GDM1 (cell line): ENCODE data around the gene SNX21.

Experiments used
- DNase-seq: peaks from one replicate; lab custom pipeline; 2025; lab: John Stamatoyannopoulos, UW

SNX21 gene

DNA sequence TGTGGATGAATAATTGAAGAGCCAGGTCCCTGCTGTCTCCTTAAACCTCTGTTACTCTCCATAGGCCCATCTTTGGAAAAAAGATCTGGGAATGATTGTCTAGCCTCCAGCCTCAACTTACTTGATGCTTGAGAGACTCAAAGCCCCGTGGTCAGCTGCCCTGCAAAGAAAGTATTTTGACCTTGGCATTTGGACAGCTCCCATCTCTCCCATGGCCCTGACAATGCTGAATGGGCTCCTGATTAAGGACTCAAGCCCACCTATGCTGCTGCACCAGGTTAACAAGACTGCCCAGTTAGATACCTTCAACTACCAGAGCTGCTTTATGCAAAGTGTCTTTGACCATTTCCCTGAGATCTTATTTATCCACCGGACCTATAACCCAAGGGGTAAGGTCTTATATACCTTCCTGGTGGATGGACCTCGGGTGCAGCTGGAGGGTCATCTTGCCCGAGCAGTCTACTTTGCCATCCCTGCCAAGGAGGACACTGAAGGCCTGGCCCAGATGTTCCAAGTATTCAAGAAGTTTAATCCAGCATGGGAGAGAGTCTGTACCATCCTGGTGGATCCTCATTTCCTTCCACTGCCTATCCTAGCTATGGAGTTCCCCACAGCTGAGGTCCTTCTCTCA lies 49.0 kb downstream of the SNX21 start:
- DNase-seq = no peak

DNA sequence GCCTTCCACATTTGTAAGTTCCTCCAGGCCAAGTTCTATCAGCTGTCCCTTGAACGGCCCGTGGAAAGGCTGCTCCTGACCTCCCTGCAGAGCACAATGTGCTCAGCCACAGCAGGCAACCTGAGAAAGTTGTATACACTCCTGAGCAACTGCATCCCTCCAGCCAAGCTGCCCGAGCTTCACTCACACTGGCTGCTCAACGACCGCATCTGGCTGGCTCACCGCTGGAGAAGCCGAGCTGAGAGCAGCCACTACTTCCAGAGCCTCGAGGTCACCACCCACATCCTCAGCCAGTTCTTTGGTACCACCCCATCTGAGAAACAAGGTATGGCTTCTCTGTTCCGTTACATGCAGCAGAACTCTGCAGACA lies 49.5 kb downstream of the SNX21 start:
- DNase-seq = no peak

GRCh38 chr20:45886590-45887345 lies 53.2 kb downstream of the SNX21 start:
- no peak for DNase-seq

- DNase-seq = no peak
Observed at GRCh38 chr20:45887346-45887715, 53.7 kb downstream of the SNX21 start, which contains the start of gene SPATA25. TSS of gene SPATA25 (minus strand) at chr20:45887622. CDS start at chr20:45887590, 32 bp downstream.

- DNase-seq = no peak
Observed at GRCh38 chr20:45888681-45889080, 55.1 kb downstream of the SNX21 start.

GRCh38 chr20:45890077-45890984 lies 56.7 kb downstream of the SNX21 start:
- DNase-seq = no peak

DNA sequence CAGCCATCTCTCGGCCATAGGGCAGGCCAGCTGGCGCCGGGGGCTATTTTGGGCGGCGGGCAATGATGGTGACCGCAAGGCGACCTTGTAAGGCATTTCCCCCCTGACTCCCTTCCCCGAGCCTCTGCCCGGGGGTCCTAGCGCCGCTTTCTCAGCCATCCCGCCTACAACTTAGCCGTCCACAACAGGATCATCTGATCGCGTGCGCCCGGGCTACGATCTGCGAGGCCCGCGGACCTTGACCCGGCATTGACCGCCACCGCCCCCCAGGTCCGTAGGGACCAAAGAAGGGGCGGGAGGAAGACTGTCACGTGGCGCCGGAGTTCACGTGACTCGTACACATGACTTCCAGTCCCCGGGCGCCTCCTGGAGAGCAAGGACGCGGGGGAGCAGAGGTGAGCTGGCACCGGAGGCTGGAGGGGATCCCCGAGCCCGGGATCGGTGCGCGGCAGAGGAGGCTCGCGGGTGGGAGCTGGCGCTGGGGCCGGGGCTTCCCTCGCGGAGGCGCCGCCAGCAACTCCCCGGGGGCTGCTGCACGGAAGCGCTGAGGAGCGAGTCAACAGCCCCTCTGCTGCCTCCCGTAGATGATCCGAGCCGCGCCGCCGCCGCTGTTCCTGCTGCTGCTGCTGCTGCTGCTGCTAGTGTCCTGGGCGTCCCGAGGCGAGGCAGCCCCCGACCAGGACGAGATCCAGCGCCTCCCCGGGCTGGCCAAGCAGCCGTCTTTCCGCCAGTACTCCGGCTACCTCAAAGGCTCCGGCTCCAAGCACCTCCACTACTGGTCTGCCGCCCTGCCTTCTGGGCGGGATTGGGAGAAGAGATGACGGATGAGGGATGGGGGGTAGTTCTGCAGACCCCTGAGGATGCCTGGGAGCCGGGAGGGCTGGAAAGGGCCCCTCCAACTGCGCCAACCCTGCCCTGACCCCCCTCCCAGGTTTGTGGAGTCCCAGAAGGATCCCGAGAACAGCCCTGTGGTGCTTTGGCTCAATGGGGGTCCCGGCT lies 57.7 kb downstream of the SNX21 start, which contains the start of the genes CTSA and NEURL2:
TSS of gene CTSA (plus strand) at position 351 of the 999 bp plus-strand sequence. CDS start at position 585, 234 bp downstream.
TSS of gene NEURL2 (minus strand) at position 224 of the 999 bp plus-strand sequence. CDS start at position 7, 217 bp downstream.
- DNase-seq = peak; percentile 79

DNA sequence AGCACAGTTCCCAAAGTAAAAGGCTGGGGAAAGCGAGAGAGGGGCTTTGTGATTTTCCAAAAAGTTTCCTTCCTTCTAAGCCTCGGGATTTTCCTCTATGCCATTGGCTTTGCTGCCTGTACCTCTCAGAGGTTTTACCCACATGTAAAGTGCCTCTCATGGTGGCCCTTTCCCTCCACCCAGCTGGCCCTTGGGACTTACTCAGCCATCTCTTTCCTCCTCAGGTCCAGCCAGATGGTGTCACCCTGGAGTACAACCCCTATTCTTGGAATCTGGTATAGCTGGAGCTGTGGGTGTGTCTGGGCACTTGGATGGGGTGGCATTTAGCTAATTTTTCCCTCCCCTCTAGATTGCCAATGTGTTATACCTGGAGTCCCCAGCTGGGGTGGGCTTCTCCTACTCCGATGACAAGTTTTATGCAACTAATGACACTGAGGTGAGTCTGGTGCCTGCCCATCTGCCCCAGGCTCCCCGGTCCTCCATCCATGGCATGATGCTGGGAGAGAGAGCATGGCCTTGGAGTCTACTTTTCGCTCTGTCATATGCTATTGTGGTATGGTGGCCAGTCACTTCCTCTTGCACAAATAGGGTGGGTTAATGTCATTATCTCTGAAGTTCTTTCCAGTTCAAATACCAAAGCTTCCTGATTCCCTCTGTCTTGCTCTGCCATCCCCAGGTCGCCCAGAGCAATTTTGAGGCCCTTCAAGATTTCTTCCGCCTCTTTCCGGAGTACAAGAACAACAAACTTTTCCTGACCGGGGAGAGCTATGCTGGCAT lies 58.6 kb downstream of the SNX21 start:
- DNase-seq = no peak
